HG02798 (cell line): ENCODE measurements around the gene SPIN1.
A peak's percentile ranks its signal among the peaks of the same experiment; 100 is the strongest.

ENCODE experiments used
- ATAC-seq: cut with Tn5 transposase; IDR thresholded peaks from one replicate; pipeline ENCODE4 v1.9.1; 2021; ENCODE audit warnings: mild to moderate bottlenecking; ENCODE audit not compliant: unreplicated experiment, poor library complexity

Gene SPIN1

GRCh38 chr9:88387552-88388202, 567 bp upstream of the SPIN1 start:
- peak; percentile 1 for ATAC-seq

- ATAC-seq: peak; percentile 24
These were observed 802 bp downstream of the SPIN1 start for GRCh38 chr9:88388886-88389605.

- no peak for ATAC-seq
These were observed 2.2 kb downstream of the SPIN1 start for GRCh38 chr9:88390371-88390990.

GRCh38 chr9:88391236-88391635, 3.0 kb downstream of the SPIN1 start:
- ATAC-seq: no peak

DNA sequence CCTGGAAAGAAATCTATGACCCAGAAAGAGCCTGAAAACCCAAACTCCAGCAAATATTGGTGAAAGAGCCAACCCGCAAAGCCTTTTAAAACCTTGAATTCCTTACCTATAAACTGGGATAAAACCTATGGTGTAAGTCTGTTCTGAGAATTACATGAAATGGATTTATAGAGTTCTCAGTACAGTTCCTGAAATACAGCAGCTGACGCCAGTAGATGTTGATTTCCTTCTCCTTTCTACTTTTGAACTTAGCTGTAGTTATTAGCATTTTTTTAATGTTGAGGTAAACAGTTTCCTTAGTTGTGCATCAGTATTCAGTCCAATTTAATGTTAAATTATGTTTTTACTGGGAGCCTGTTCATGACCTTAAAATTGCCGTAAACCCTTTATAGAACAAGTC, 3.7 kb downstream of the SPIN1 start:
- no peak for ATAC-seq

GRCh38 chr9:88392549-88392948, 4.3 kb downstream of the SPIN1 start:
- ATAC-seq: no peak

DNA sequence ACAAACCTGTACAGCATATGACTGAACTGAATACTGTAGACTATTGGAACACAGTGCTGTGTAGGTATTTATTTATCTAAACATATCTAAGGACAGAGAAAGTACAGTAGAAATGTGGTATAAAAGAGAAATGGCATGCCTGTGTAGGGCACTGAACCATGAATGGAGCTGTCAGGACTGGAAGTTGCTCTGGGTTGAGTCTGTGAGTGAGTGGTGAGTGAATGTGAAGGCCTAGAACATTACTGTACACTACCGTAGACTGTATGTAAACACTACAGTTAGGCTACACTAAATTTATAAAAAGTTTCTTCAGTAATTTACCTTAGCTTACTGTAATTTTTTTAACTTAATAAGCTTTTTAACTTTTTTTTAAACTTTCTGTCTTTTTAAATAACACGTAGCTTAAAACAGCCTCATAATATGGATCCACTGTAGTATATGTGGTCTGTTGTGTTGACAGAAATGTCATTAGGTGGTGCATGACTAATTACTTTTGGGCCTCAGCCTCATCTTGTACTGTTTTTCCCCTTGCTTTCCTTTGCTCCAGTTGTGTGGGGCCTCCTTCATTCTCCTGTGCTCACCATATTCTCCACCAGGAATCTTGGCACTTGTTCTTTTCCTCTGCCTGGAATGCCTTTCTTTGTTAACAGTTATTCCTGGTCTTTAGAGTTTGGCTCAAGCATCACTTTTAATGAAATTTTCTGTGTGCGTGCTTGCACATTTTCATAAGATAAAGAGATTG, 8.8 kb downstream of the SPIN1 start:
- no peak for ATAC-seq

GRCh38 chr9:88398016-88398415, 9.8 kb downstream of the SPIN1 start:
- no peak for ATAC-seq

DNA sequence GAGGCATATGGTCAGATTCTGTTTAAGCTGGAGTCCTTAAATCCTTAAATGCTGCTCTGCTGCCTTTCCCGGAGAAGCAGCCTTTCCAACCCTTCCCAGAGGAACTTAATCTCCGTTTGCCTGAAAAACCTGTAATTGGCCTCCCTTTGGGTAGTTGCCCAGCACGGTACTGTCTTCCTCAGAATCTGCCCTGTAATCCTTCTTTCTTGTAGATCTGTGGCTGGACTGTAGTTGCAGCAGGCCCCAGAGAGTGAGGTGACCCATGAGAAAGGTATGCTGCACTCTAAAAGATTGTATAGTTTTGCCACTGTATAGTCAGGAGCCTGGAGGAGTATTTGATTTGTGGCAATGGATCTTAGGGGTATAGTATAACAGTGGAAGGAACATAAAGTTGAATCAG, 11.7 kb downstream of the SPIN1 start:
- ATAC-seq: no peak

- ATAC-seq: no peak
These were observed 15.1 kb downstream of the SPIN1 start for GRCh38 chr9:88403340-88403739.

DNA sequence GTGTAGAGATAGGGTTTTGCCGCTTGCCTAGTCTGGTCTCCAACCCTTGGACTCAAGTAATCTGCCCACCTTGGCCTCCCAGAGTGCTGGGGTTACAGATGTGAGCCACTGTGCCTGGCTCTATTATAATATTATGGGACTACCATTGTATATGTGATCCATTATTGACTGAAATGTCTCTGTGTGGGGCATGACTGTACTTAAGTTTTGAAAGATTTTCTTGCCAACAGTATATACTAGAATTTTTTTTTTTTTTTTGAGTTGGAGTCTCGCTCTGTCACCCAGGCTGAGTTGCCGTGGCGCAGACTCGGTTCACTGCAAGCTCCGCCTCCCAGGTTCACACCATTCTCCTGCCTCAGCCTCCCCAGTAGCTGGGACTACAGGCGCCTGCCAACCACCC, 17.8 kb downstream of the SPIN1 start:
- ATAC-seq: no peak

DNA sequence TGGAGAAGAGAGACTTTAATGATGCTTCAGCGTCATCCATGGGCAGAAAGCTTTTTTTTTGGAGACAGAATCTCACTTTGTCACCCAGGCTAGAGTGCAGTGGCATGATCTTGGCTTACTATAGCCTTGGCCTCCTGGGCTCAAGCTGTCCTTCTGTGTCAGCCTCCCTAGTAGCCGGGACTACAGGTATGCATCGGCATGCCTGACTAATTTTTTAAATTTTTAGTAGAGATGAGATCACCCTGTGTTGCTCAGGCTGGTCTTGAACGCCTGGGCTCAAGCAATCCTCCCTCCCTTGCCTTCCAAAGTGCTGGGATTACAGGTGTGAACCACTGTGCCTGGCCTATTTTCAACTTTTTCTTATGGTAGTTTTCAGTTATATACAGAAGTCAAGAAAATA, 23.2 kb downstream of the SPIN1 start:
- ATAC-seq: no peak

DNA sequence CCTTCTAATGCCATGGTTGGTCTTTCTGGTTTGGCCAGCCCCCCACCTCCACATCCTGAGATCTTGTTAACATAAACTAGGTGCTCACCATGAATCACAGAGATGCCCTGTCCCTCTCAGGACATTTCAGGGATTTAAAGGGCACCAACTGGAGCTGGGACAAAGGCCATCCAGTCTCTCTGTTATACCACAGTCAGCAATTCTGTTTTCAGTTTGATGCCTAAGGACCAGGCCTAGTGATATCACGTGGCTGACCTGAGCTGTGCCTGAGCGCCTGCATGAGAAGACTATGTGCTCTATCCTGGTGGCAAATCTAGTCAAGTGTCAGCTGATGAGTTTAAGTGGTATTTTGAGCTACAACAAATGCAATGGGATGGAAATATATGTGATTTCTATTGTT, 26.1 kb downstream of the SPIN1 start:
- no peak for ATAC-seq

DNA sequence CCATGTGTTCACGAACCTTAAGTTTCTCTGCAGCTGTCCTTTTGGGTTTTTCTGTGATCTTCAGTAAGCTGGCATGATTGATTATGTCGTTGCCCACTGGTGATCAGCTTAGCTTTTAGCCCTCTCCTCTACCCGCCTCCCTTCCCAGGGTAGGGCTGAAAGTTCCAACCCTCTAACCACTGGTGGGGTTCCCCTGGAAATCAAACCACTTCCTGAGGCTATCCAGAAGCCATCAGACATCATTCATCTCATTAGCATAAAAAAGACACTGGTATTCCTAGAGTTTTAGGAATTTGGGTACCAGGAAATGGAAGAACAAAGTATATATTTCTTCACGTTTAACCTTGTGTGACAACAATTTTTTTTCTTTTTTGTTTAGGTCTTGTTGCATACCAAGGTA, 29.8 kb downstream of the SPIN1 start:
- ATAC-seq: no peak

GRCh38 chr9:88418715-88419540, 30.7 kb downstream of the SPIN1 start:
- ATAC-seq: no peak

- no peak for ATAC-seq
These were observed 32.0 kb downstream of the SPIN1 start for GRCh38 chr9:88420227-88420626.

GRCh38 chr9:88421348-88421747, 33.1 kb downstream of the SPIN1 start:
- no peak for ATAC-seq

- ATAC-seq: no peak
These were observed 37.3 kb downstream of the SPIN1 start for GRCh38 chr9:88425538-88425950.

- no peak for ATAC-seq
These were observed 38.4 kb downstream of the SPIN1 start for GRCh38 chr9:88426651-88427050.
